ENCODE results near the gene SLC7A7. TPM values are rescaled to one million over a fixed set of nuclear protein-coding genes. Genes with fewer than 3 reads are reported as not detected.

The SLC7A7 gene
- total and polyA plus RNA-seq, 2 of the 13 experiments (the other 11 are each of a cell fraction or from before 2014, with no cell fraction given), result 0.13 to 0.63 TPM

DNA sequence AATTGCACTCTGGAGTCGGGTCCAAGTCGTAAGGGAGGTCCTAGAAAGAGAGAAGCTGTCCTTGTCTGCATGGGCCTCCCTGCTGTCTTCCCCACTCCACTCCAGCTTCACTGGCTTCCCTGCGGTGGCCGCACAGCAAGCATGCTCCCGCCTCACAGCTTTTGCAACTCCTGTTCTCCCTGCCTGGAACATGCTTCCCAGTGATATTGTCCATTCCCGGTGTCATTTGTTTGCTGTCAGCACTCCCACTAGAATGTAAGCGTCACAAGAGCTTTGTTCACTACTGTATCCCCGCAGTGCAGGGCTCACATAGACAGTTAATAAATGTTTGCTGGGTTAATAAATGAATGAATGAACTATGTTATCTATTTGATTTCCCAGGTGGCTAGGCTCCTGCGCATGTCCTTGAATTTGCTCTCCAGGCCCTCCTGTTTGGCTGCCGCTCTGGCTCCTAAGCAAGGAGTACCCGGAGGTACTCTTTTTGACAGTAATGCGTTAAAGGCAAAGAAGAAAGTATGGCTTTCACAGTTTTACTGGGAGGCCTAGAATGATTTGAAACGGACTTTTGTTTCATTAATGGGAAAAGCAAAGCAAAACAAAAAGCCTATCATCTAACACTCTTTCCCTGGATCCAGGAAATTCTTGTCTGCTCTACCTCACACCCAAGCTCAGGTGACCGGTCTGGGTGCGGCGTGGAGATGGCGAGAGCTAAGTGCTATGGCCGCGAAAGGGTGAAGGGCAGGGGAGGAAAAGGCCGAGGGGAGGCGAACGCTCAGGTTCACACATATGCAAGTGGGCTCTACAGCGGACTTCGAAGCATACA is 6.2 kb upstream of the SLC7A7 start (continued):
- TF ChIP-seq ZBTB44 (CRISPR knock-in tag; IDR thresholded peaks at IDR 0.05) (peak; percentile 77; the same call in 1 of the 2 replicates), THYN1 (CRISPR knock-in tag; IDR thresholded peaks at IDR 0.05; ENCODE audit: borderline replicate concordance, low read depth) (no peak), CREM (IDR thresholded peaks at IDR 0.05) (no peak), CREM (CRISPR knock-in tag; IDR thresholded peaks at IDR 0.05) (no peak), HDAC6 (IDR thresholded peaks at IDR 0.05; ENCODE audit: low read depth, low read length) (no peak), ARNT2 (CRISPR knock-in tag; IDR thresholded peaks at IDR 0.05; ENCODE audit: low read depth) (peak; percentile 73; the same call in 1 of the 2 replicates), GFI1 (CRISPR knock-in tag; IDR thresholded peaks at IDR 0.05; ENCODE audit: borderline replicate concordance) (0 out of 2 replicates have a peak, but pooled peaks have one; percentile 34), ZNF30 (CRISPR knock-in tag; IDR thresholded peaks at IDR 0.05) (peak; percentile 88; the same call in 1 of the 2 replicates), POLR2AphosphoS2 (IDR thresholded peaks at IDR 0.05; ENCODE audit: low read depth, low read length) (no peak), SRSF9 (IDR thresholded peaks at IDR 0.05; ENCODE audit: borderline replicate concordance, insufficient read depth, low read depth, low read length, poor library complexity, severe bottlenecking) (no peak), RFX5 (IDR thresholded peaks at IDR 0.05; ENCODE audit: low read depth, low read length) (no peak), PHB2 (IDR thresholded peaks at IDR 0.05; ENCODE audit: partially characterized antibody) (no peak), PAWR (CRISPR knock-in tag; IDR thresholded peaks at IDR 0.05; ENCODE audit: borderline replicate concordance) (0 out of 2 replicates have a peak, but pooled peaks have one; percentile 86)
- TF ChIP-seq, protein P1, sequence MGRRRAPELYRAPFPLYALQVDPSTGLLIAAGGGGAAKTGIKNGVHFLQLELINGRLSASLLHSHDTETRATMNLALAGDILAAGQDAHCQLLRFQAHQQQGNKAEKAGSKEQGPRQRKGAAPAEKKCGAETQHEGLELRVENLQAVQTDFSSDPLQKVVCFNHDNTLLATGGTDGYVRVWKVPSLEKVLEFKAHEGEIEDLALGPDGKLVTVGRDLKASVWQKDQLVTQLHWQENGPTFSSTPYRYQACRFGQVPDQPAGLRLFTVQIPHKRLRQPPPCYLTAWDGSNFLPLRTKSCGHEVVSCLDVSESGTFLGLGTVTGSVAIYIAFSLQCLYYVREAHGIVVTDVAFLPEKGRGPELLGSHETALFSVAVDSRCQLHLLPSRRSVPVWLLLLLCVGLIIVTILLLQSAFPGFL (CRISPR knock-in tag; IDR thresholded peaks at IDR 0.05), result no peak
- TF ChIP-seq, protein P2, sequence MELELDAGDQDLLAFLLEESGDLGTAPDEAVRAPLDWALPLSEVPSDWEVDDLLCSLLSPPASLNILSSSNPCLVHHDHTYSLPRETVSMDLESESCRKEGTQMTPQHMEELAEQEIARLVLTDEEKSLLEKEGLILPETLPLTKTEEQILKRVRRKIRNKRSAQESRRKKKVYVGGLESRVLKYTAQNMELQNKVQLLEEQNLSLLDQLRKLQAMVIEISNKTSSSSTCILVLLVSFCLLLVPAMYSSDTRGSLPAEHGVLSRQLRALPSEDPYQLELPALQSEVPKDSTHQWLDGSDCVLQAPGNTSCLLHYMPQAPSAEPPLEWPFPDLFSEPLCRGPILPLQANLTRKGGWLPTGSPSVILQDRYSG (CRISPR knock-in tag; IDR thresholded peaks at IDR 0.05), result peak; percentile 89
- TF ChIP-seq, protein P3, sequence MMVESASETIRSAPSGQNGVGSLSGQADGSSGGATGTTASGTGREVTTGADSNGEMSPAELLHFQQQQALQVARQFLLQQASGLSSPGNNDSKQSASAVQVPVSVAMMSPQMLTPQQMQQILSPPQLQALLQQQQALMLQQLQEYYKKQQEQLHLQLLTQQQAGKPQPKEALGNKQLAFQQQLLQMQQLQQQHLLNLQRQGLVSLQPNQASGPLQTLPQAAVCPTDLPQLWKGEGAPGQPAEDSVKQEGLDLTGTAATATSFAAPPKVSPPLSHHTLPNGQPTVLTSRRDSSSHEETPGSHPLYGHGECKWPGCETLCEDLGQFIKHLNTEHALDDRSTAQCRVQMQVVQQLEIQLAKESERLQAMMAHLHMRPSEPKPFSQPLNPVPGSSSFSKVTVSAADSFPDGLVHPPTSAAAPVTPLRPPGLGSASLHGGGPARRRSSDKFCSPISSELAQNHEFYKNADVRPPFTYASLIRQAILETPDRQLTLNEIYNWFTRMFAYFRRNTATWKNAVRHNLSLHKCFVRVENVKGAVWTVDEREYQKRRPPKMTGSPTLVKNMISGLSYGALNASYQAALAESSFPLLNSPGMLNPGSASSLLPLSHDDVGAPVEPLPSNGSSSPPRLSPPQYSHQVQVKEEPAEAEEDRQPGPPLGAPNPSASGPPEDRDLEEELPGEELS (CRISPR knock-in tag; IDR thresholded peaks at IDR 0.05), result no peak; the same call in 1 of the 2 replicates
- TF ChIP-seq, protein P4, sequence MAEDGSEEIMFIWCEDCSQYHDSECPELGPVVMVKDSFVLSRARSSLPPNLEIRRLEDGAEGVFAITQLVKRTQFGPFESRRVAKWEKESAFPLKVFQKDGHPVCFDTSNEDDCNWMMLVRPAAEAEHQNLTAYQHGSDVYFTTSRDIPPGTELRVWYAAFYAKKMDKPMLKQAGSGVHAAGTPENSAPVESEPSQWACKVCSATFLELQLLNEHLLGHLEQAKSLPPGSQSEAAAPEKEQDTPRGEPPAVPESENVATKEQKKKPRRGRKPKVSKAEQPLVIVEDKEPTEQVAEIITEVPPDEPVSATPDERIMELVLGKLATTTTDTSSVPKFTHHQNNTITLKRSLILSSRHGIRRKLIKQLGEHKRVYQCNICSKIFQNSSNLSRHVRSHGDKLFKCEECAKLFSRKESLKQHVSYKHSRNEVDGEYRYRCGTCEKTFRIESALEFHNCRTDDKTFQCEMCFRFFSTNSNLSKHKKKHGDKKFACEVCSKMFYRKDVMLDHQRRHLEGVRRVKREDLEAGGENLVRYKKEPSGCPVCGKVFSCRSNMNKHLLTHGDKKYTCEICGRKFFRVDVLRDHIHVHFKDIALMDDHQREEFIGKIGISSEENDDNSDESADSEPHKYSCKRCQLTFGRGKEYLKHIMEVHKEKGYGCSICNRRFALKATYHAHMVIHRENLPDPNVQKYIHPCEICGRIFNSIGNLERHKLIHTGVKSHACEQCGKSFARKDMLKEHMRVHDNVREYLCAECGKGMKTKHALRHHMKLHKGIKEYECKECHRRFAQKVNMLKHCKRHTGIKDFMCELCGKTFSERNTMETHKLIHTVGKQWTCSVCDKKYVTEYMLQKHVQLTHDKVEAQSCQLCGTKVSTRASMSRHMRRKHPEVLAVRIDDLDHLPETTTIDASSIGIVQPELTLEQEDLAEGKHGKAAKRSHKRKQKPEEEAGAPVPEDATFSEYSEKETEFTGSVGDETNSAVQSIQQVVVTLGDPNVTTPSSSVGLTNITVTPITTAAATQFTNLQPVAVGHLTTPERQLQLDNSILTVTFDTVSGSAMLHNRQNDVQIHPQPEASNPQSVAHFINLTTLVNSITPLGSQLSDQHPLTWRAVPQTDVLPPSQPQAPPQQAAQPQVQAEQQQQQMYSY (CRISPR knock-in tag; IDR thresholded peaks at IDR 0.05), result peak; percentile 69; the same call in 1 of the 2 replicates

Data from HepG2 (cell line).